Activated CD4-positive, alpha-beta T cell treated with anti-CD3 and anti-CD28 coated beads, Interleukin-2, Interleukin-4, amounts not matched to agents 100 ng/mL and 50 ng/mL, durations not matched to agents 16 hours and 8 hours (primary cell): Measurements from ENCODE around the gene HTR3B.
"Not testable (repeated sequence)": the region's sequence is repeated elsewhere in the genome, so short reads cannot be mapped to it uniquely, and the experiment has no call there.

Experiments
- DNase-seq: peaks from one replicate; pipeline ENCODE4 v3.0.0-alpha.2; 2020; ENCODE audit warnings: low spot score

HTR3B gene

DNA sequence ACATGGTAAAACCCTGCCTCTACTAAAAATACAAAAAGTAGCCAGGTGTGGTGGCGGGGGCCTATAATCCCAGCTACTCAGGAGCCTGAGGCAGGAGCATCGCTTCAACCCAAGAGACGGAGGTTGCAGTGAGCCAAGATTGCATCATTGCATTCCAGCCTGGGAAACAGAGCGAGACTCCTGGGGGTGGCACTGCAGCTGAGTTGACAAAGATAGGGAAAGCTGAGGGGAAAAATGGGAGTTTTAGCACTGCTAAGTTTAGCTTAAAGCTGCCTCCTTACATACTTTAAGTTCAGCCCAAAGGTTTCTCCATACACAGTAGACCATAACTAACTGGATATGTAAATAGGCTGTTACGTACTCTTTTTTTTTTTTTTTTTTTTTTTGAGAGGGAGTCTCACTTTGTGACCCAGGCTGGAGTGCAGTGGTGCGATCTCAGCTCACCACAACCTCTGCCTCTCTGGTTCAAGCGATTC lies 20.2 kb upstream of the HTR3B start:
- no peak for DNase-seq

DNA sequence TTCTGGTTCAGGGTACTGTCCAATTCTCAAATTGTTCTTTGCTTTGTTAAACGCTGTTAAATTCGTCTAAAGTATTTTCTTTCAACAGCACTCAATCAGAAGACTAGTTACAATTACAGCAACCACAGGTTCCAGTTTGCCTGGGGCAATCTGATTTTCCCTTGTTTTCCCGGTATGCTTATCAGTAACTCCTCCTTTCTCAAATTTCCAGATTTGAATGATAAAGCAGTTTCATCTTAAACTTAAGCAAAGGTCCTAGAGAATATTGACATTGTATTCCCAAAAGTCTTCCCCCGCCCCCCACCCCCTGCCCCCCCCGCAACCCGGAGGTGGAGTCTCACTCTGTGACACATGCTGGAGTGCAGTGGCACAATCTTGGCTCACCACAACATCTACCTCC lies 18.7 kb upstream of the HTR3B start:
- no peak for DNase-seq

DNA sequence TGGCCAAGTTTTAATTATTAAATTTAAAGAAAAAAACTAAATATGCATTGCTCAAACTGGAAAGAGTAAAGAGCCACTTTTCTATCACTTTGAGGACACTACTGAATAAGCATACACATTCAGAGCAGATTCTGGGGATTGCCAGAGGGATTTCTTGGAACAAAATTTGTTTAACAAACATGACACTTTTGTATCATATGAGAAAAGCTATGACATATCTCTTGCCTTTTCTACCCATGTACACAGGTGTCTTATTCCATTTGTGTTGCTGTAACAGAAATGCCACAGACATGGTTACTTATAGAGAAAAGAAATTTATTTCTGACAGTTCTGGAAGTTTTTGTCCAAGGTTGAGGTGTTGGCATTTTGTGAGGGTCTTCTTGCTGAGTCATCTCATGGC lies 15.7 kb upstream of the HTR3B start:
- no peak for DNase-seq

DNA sequence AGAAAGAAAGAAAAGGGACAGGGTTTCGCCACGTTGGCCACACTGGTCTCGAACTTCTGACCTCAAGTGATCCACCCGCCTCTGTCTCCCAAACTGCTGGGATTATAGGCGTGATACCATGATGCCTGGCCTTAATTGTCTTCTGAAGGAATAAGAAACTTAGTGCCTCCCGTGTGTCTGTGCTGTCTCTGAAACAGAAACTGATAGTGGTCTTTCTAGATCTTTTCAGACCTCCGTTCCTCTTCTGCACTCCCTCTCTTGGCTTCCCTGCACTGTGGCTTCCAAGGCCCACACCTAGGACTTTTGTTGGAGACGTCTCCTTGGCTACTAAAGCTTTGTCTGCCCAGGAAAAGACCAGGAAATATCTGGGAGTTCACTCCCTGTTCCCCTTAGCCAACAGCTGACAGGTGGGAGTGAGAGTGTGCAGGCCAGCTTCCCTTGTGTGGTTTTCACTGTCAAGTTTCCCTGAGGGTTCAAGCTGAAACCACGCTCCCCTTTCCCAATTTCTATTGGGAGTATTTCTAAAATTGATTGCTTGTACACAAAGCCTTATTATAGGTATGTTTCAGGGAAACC lies 10.1 kb upstream of the HTR3B start:
- no peak for DNase-seq

DNA sequence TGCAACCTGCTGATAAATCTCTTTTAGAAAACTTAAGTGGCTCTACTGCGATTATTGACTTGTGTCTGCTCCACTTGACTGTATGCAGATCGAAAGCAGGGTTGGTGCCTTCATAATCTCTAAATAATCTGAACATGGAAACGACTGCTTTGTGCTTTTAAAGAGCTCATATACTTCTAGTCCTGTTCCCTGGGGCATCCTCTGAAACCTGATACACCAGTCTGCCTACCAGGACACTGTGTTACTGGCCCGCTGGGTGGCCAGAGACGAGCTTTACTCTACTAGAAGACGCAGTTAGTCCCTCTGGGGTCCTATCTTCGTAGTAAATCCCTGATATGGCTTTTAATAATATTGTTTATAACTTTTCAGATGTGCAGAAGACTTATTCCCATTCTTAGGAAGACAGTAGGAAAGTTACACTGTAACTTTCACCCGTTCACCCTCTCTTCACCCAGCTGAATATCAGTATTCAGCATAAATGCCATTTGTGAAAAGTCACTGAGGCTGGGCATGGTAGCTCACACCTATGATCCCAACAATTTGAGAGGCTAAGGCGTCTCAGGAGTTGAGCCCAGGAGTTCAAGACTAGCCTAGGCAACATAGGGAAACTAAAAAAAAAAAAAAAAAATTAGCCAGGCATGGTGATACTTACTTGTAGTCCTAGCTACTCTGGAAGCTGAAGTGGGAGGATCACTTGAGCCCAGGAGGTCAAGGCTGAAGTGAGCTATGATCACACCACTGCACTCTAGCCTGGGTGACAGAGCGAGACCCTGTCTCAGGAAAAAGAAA lies 9.0 kb upstream of the HTR3B start:
- DNase-seq = no peak

DNA sequence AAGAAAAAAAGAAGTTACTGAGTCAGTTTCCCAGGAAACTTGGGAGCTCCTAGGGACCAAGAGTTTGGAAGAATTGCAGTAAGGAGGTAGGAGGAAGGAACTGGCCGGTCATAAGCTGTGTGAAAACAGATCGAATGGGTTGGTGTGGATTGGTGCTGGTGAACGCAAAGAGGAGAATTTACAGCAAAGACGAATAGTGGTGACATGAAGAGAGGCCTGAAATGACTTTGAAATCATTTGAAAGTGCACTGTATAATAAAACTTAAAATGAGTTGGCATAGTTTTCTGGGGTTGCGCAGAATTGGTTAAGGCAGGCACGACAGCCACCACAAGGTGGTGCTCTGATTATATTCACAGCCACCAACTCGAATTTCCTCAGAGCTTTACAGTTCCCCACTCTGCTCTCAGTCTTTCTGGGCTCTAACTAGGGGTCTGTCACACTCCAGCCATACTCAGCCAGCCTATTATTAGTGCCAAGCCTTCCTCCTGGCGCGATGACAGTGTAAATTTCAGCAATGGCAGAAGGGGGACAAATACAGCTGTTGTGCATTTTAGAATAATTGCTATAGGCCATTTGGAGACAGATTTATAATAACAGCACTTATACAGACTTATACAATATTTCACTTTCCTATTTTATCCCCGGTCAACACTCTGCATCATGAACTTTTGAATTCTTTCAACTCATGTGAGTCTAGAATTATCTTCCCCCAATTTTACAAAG lies 8.3 kb upstream of the HTR3B start:
- peak; percentile 27 for DNase-seq

DNA sequence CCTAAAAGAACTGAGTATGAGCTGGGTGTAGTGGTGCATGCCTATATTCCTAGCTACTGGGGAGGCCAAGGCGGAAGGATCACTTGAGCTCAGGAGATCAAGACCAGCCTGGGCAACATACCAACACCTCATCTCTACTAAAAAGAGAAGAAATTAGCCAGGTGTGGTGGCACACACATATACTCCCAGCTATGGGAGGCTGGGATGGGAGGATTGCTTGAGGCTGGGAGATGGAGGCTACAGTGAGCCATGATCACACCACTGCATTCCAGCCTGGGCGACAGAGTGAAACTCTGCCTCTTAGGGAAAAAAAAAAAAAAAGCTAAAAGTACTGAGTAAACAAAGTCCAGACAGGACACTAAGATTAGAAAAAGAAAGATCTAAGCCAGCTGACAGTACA lies 3.5 kb upstream of the HTR3B start:
- DNase-seq = no peak

DNA sequence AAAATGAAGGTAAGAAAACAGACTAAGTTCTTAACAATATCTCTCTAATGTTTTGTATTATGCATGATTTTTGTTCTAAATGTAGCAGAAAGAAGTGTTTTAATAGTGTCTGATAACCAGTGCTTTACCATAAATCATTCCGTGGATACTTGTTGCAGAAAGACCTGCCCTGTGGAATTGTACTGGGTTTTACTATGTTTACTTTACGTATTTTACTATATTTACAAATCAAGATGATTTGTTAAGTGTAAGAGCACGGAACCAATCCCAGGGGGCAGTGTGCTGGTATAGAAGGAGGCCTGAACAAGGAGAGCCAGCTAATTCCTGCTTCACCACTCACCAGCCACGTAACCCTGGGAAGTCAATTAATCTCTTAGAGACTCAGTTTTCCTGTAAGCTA lies 1.4 kb downstream of the HTR3B start:
- no peak for DNase-seq

DNA sequence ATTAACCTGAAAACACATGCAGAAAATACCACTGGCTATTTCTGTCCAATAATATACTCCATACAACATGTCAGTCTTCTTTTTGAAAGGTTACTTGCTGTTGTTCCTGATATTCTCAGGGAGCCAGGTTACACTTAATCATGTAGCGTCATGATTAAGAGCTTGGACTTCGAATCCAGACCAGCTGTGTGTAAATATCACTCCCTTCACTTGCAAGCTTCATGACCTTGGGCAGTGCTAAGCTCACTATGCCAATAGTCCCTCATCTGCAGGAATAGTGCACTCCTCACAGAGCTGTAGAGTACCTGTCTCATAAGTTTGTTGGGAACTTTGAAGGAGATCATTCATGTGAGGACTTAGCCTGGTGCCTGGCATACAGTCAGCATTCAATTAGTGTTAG lies 1.9 kb downstream of the HTR3B start:
- no peak for DNase-seq

DNA sequence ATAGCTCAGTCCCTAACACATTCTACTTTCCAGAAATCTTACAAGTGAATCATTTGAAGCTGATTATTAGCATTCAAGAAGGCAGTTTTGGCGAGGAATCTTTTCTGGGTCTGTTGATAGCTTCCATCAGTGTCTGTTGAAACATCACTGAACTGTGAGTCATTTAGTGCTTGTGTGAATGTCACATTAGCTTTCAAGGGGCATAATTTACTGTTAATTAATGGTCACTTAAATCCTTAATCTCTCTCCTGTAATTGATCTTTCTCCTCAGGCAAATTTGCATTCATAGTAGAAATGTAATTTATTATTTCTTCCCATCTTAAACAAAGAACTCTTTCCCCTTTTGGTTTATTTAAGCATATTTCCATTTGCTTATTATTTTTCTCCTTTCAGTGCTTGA lies 2.6 kb downstream of the HTR3B start:
- no peak for DNase-seq

DNA sequence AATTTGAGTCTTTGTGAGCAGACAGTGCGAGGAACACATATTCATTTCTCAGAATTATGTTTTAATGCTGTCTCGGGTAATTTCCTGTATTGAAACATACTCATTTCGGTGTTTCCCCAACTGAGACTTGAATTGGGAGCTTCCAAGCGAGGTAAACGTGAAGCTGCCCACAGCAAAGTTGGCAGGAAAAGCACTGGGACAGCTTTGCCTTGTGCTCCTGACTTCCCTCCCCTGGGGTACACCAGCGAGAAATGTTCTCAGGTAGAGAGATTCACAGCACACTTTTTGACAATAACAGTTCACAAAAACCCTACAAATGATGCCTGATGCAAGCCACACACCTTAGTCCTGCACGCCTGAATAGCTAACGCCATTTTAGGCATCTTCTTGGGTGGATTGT lies 3.1 kb downstream of the HTR3B start:
- DNase-seq = no peak

DNA sequence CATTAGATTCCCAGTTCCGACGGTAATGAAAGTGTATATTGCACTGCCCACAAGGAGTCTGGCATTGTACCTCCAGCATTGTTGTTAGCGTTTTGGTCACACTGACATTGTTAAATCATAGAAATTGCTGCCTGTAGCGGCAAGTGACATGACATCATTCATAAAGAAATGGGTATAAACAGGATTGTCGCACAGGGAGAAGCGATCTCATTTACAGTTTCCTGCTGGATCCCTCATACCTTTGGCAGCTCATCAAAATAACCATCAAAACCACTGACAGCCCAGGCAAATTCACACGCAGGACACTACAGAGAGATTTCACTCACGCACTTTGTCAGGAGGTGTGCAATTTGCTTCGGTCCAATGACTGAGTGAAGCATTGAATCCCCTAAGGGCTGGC lies 3.5 kb downstream of the HTR3B start:
- DNase-seq = no peak

DNA sequence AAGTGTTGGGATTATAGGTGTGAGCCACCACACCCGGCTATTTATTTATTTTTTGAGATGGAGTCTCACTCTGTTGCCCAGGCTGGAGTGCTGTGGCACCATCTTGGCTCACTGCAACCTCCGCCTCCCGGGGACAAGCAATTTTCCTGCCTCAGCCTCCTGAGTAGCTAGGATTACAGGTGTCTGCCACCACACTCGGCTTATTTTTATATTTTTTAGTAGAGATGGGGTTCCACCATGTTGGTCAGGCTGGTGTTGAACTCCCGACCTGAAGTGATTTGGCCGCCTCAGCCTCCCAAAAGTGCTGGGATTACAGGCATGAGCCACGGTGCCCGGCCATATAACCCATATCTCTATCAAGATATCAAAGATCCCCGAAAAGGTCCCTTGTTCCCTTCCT lies 6.9 kb downstream of the HTR3B start:
- DNase-seq = not testable (repeated sequence)

DNA sequence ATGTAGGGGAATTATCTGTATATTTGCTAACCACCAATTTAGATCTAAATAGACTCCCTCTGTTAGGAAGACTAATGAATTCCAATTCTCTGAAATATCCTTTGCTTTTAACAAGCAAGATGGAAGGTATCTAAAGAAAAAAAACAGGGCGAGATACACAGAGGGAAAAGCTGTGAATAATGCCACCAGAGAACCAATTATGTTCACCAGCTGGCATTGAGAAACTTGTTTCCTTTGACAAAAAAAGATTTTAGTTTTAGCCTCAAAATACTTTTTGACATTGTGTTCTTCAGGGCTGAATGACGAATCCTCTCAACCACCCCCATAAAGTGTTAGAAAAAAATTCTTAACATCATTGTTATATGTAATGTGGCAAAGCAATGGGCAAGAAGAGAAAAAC lies 19.0 kb downstream of the HTR3B start:
- no peak for DNase-seq

DNA sequence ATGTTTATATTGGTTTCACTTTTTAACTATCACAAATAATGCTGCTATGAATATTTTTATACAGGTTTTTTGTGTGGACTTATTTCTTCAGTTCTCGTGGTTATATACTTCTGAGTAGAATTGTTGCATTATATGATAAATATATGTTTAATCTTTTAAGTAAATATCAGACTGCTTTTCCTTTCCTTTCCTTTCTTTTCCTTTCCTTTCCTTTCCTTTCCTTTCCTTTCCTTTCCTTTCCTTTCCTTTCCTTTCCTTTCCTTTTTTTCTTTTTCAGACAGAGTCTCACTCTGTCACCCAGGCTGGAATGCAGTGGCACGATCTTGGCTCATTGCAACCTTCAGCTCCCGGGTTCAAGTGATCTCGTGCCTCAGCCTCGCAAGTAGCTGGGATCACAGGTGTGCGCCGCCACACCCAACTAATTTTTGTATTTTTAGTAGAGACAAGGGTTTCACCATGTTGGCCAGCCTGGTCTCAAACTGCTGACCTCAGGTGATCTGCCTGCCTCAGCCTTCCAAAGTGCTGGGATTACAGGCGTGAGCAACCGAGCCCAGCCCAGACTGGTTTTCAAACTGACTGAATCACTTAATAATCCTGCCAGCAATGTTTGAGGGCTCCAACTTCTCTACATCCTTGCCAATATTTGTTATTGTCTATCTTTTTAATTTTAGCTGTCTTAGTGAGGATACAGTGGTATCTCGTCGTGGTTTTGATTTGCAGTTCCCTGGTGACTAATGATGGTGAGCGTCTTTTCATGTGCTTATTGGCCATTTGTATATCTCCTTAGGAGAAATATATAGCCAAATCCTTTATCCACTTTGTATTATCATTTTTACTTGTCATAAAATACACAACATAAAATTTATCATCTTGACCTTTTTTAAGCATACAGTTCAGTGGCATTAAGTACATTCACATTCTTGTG lies 21.9 kb downstream of the HTR3B start:
- no peak for DNase-seq

DNA sequence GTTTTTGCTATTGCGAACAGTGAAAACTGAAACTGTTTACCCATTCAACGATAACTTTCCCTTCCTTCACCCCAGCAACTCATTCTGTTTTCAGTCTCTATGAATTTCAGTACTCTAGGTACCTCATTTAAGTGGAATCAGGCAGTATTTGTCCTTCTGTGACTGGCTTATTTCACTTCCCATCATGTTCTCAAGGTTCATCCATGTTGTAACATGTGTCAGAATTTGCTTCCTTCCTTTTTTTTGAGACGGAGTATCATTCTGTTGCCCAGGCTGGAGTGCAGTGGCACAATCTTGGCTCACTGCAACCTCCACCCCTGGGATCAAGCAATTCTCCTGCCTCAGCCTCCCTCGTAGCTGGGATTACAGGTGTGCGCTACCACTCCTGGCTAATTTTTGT lies 23.7 kb downstream of the HTR3B start:
- DNase-seq = no peak

DNA sequence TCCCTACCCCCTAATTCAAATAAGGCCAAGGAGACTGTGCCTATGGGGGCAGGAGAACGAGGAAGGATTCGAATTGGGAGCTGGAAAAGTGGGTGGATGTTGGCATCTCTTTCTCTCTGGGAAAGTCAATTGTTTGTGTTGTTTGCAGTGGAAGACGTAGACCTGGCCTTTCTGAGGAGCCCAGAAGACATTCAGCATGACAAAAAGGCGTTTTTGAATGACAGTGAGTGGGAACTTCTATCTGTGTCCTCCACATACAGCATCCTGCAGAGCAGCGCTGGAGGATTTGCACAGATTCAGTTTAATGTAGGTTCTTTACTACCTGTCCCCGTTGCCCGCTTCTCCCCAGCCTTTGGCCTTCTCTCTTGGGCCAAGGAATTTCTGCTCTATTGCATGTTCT lies 28.2 kb downstream of the HTR3B start:
- DNase-seq = no peak

DNA sequence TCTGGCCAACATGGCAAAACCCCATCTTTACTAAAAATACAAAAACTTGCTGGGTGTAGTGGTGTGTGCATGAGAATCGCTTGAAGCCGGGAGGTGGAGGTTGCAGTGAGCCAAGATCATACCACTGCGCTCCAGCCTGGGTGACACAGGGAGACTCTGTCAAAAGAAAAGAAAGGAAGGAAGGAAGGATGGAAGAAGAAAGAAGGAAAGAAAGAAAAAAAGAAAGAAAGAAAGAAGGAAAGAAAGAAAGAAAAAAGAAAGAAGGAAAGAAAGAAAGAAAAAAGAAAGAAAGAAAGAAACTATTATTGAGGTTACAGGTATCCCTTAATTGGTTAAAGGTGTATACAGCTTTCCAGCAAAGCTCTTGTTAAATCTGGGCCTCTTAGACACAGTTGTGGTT lies 29.6 kb downstream of the HTR3B start:
- DNase-seq = not testable (repeated sequence)

DNA sequence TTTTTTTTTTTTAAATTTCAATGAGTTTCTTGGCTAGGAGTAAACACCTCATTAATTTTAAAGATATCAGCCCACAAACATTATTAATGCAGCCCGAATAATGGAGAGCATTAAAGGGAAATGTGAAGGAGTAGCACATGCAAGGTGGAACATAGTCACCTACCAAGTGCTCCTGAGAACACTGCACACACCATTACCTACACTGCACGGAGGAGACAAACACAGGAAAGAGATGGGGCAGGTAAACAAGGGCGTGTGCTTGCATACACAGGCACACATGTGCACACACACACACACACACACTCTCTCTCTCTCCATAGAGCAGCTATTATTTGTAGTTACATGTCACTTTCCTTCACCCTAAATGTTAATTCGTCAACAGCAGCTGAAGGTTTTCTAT lies 30.2 kb downstream of the HTR3B start:
- no peak for DNase-seq

DNA sequence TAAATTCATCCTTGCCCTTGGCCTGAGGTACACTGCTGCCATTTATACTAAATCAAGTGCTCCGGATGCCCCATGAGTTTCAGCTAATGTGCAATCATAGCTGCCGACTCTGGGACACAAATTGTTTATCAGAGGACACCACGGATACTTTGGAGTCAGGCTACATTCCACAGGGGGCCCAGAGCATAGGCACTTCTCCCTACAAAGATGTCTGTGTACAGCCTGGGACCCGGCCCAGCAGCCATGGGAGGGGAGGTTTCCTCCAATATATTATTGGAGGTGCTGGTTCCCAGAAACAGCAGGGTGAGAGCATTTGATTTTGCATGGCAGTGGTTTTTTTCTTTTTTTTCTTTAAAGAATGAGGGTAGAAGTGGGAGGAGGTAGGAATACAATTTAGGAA lies 31.3 kb downstream of the HTR3B start:
- no peak for DNase-seq

DNA sequence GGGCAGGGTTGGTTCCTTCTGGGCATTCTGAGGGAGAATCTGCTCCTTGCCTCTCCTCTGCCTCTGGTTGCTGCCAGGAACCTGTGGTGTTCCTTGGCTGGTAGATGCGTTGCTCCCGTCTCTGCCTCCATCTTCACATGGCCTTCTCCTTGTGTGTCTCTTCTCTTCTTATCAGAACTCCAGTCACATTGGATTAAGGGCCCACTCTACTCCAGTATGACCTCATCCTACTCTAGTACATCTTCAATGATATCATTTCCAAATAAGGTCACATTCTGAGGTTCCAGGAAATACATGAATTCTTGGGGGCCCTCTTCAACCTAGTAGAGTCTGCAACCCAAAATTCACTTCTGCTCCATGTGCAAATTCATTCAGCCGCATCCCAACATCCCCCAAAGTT lies 33.3 kb downstream of the HTR3B start:
- no peak for DNase-seq

DNA sequence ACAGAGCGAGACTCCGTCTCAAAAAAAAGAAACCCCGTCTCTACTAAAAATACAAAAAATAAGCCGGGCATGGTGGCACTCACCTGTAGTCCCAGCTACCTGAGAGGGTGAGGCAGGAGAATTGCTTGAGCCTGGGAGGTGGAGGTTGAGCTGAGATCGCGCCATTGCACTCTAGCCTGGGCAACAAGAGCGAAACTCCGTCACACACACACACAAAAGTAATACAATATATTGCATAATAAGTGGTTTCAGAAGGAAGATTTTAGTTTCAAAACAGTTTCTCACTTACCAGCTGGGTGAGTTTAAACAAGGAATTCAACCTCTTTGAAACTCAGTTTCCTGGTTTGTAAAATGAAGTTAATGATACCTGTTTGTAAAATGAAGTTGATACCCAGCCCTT lies 37.7 kb downstream of the HTR3B start:
- DNase-seq = no peak
